ENCODE results near the gene SSTR3.

Gene SSTR3

DNA sequence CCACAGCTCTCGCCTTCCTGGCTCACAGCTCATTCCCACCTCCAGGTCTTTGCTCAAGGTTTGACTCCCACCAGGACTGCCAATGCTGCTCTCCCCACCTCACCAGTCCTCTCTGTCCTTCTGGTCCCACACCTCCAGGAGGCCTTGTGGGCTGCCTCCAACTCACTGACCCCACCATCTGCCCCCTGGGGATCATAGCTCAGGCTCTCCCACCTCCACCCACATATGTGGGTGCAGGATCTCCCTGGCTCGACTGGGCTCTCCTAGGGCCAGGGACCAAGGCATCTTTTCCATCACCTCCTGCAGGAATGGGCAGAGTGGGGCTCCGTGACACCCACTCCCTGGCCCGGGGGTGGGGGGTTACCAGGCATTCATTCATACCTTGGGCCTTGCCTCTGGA lies 13.8 kb upstream of the SSTR3 start:
- ATAC-seq, result no peak
- TF ChIP-seq, protein P1, sequence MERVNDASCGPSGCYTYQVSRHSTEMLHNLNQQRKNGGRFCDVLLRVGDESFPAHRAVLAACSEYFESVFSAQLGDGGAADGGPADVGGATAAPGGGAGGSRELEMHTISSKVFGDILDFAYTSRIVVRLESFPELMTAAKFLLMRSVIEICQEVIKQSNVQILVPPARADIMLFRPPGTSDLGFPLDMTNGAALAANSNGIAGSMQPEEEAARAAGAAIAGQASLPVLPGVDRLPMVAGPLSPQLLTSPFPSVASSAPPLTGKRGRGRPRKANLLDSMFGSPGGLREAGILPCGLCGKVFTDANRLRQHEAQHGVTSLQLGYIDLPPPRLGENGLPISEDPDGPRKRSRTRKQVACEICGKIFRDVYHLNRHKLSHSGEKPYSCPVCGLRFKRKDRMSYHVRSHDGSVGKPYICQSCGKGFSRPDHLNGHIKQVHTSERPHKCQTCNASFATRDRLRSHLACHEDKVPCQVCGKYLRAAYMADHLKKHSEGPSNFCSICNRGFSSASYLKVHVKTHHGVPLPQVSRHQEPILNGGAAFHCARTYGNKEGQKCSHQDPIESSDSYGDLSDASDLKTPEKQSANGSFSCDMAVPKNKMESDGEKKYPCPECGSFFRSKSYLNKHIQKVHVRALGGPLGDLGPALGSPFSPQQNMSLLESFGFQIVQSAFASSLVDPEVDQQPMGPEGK (CRISPR knock-in tag; IDR thresholded peaks at IDR 0.05; ENCODE audit: borderline replicate concordance), result no peak
- no peak for TF ChIP-seq CSDC2 (CRISPR knock-in tag; IDR thresholded peaks at IDR 0.05)
- TF ChIP-seq ISL1 (CRISPR knock-in tag; IDR thresholded peaks at IDR 0.05), result no peak
- TF ChIP-seq ARNTL (CRISPR knock-in tag; IDR thresholded peaks at IDR 0.05; ENCODE audit: borderline replicate concordance, low read depth), result no peak
- no peak for TF ChIP-seq GLIS3 (CRISPR knock-in tag; IDR thresholded peaks at IDR 0.05)
- no peak for TF ChIP-seq SNAI2 (CRISPR knock-in tag; IDR thresholded peaks at IDR 0.05)
- TF ChIP-seq, protein P2, sequence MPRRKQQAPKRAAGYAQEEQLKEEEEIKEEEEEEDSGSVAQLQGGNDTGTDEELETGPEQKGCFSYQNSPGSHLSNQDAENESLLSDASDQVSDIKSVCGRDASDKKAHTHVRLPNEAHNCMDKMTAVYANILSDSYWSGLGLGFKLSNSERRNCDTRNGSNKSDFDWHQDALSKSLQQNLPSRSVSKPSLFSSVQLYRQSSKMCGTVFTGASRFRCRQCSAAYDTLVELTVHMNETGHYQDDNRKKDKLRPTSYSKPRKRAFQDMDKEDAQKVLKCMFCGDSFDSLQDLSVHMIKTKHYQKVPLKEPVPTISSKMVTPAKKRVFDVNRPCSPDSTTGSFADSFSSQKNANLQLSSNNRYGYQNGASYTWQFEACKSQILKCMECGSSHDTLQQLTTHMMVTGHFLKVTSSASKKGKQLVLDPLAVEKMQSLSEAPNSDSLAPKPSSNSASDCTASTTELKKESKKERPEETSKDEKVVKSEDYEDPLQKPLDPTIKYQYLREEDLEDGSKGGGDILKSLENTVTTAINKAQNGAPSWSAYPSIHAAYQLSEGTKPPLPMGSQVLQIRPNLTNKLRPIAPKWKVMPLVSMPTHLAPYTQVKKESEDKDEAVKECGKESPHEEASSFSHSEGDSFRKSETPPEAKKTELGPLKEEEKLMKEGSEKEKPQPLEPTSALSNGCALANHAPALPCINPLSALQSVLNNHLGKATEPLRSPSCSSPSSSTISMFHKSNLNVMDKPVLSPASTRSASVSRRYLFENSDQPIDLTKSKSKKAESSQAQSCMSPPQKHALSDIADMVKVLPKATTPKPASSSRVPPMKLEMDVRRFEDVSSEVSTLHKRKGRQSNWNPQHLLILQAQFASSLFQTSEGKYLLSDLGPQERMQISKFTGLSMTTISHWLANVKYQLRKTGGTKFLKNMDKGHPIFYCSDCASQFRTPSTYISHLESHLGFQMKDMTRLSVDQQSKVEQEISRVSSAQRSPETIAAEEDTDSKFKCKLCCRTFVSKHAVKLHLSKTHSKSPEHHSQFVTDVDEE (CRISPR knock-in tag; IDR thresholded peaks at IDR 0.05), result no peak
- no peak for TF ChIP-seq ZNF8 (CRISPR knock-in tag; IDR thresholded peaks at IDR 0.05)
- TF ChIP-seq BACH2 (CRISPR knock-in tag; IDR thresholded peaks at IDR 0.05; ENCODE audit: borderline replicate concordance), result no peak
- no peak for TF ChIP-seq OSR1 (CRISPR knock-in tag; IDR thresholded peaks at IDR 0.05)
- no peak for TF ChIP-seq ZFP30 (CRISPR knock-in tag; IDR thresholded peaks at IDR 0.05)

DNA sequence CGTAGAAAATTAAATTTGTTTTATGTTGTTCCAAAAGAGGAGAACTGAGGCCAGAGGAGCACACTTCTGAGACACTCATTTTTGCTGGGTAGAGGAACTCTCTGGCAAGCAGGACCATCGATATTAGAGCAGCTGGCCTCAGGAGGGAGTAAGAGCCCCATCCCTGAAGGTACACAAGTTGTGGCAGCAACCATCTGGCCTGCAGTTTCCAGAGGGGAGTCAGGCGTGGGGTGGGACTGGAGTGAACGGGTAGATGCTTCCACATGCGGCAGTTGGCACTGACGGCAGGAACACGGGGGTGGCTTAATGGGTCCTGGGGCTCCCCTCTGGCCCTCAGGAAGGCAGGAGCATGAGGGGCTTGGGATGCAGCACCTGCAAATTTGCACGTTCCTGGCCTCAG lies 13.2 kb upstream of the SSTR3 start:
- TF ChIP-seq TOX (CRISPR knock-in tag; IDR thresholded peaks at IDR 0.05; ENCODE audit: borderline replicate concordance) (no peak), ESRRG (CRISPR knock-in tag; IDR thresholded peaks at IDR 0.05) (no peak), ZC3H10 (CRISPR knock-in tag; IDR thresholded peaks at IDR 0.05) (no peak), ZFP30 (CRISPR knock-in tag; IDR thresholded peaks at IDR 0.05) (no peak), PPARA (CRISPR knock-in tag; IDR thresholded peaks at IDR 0.05; ENCODE audit: borderline replicate concordance) (no peak), ZNF70 (CRISPR knock-in tag; IDR thresholded peaks at IDR 0.05) (no peak), RARB (CRISPR knock-in tag; IDR thresholded peaks at IDR 0.05) (no peak), CSDC2 (CRISPR knock-in tag; IDR thresholded peaks at IDR 0.05) (no peak)
- no peak for ATAC-seq

DNA sequence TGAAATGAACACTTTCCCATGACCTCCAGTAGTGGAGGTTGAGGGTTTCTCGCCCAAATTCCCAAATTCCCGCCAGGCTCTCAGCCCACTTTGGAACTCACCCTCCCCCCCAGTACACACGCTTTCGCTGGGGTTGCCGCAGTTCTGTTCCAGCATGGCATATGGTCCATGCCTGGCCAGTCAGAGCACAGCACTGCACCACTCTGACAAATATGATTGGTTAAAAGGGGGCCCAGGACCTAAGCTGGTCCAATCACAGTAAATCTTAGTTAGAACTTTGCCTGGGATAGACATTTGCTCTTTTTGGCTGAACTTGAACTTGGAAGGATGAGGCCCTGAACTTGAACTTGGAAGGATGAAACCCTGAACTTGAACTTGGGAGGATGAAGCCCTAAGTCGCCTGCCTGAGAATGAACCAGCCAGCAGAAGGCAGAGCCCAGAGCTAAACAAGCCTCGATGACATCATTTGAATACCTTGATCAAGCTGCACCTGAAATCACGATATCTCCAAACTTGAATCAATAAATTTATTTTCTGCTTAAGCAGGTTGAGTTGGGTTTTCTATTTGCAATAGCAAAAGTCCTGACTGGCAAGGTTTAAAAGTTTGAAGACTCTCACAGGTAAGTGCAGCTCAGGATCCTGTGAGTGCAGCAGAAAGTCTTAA lies 12.6 kb upstream of the SSTR3 start:
- ATAC-seq, result no peak
- TF ChIP-seq ZFP3 (CRISPR knock-in tag; IDR thresholded peaks at IDR 0.05) (no peak), CSDC2 (CRISPR knock-in tag; IDR thresholded peaks at IDR 0.05) (no peak), ZNF70 (CRISPR knock-in tag; IDR thresholded peaks at IDR 0.05) (no peak), ARNTL (CRISPR knock-in tag; IDR thresholded peaks at IDR 0.05; ENCODE audit: borderline replicate concordance, low read depth) (no peak), ZFP30 (CRISPR knock-in tag; IDR thresholded peaks at IDR 0.05) (no peak), GLIS3 (CRISPR knock-in tag; IDR thresholded peaks at IDR 0.05) (no peak), OSR1 (CRISPR knock-in tag; IDR thresholded peaks at IDR 0.05) (no peak)

DNA sequence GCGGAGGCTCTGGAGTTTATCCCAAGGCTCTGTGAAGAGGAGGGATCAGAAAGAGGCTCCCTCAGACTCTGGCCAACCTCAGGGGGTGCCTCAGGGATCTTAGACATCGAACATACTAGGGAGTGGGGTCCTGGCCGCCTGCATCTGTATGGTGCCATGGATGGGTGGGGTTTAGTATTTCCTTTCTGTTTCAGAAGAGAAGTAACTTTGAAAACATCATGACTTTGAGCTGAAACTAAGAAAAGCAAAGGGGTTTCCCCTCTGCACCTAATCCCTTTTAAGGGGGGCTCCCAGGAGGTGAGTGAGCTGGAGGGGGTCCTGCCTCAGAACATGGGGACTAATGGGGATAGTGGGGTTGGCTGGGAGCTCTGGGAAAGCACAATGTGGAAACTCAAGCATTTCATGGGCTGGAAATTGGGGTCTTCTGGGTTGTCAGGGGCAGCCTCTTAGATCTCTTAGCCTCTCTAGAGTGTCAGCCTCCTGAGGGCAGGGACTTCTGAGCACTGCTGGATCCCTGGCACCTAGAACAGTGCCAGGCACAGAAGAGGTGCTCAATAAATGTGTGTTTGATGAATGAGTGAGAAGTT lies 11.8 kb upstream of the SSTR3 start:
- TF ChIP-seq OSR1 (CRISPR knock-in tag; IDR thresholded peaks at IDR 0.05) (no peak), PPARA (CRISPR knock-in tag; IDR thresholded peaks at IDR 0.05; ENCODE audit: borderline replicate concordance) (no peak), ZFP30 (CRISPR knock-in tag; IDR thresholded peaks at IDR 0.05) (no peak), TCF4 (CRISPR knock-in tag; IDR thresholded peaks at IDR 0.05; ENCODE audit: borderline replicate concordance) (no peak), ARNTL (CRISPR knock-in tag; IDR thresholded peaks at IDR 0.05; ENCODE audit: borderline replicate concordance, low read depth) (no peak), ISL1 (CRISPR knock-in tag; IDR thresholded peaks at IDR 0.05) (no peak), SNAI2 (CRISPR knock-in tag; IDR thresholded peaks at IDR 0.05) (no peak), ZFP3 (CRISPR knock-in tag; IDR thresholded peaks at IDR 0.05) (no peak), ZNF70 (CRISPR knock-in tag; IDR thresholded peaks at IDR 0.05) (no peak), ZNF565 (CRISPR knock-in tag; conservative IDR thresholded peaks at IDR 0.05; ENCODE audit: low read depth) (no peak), ESRRG (CRISPR knock-in tag; IDR thresholded peaks at IDR 0.05) (no peak), ZC3H10 (CRISPR knock-in tag; IDR thresholded peaks at IDR 0.05) (no peak), TOX (CRISPR knock-in tag; IDR thresholded peaks at IDR 0.05; ENCODE audit: borderline replicate concordance) (no peak)
- TF ChIP-seq, protein P3, sequence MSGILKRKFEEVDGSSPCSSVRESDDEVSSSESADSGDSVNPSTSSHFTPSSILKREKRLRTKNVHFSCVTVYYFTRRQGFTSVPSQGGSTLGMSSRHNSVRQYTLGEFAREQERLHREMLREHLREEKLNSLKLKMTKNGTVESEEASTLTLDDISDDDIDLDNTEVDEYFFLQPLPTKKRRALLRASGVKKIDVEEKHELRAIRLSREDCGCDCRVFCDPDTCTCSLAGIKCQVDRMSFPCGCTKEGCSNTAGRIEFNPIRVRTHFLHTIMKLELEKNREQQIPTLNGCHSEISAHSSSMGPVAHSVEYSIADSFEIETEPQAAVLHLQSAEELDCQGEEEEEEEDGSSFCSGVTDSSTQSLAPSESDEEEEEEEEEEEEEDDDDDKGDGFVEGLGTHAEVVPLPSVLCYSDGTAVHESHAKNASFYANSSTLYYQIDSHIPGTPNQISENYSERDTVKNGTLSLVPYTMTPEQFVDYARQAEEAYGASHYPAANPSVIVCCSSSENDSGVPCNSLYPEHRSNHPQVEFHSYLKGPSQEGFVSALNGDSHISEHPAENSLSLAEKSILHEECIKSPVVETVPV (CRISPR knock-in tag; IDR thresholded peaks at IDR 0.05), result no peak
- TF ChIP-seq, protein P4, sequence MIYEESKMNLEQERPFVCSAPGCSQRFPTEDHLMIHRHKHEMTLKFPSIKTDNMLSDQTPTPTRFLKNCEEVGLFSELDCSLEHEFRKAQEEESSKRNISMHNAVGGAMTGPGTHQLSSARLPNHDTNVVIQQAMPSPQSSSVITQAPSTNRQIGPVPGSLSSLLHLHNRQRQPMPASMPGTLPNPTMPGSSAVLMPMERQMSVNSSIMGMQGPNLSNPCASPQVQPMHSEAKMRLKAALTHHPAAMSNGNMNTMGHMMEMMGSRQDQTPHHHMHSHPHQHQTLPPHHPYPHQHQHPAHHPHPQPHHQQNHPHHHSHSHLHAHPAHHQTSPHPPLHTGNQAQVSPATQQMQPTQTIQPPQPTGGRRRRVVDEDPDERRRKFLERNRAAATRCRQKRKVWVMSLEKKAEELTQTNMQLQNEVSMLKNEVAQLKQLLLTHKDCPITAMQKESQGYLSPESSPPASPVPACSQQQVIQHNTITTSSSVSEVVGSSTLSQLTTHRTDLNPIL (CRISPR knock-in tag; IDR thresholded peaks at IDR 0.05; ENCODE audit: low read depth), result no peak
- TF ChIP-seq, protein P2 (CRISPR knock-in tag; IDR thresholded peaks at IDR 0.05), result no peak
- ATAC-seq, result no peak

All from SK-N-SH treated with all-trans-retinoic acid at 6 μM for 48 hours (cell line).